AG08395 (cell line): Measurements from ENCODE around the gene TMED10.
"Not testable (repeated sequence)": the region's sequence is repeated elsewhere in the genome, so short reads cannot be mapped to it uniquely, and the experiment has no call there.

ENCODE experiments used
- DNase-seq: peaks from one replicate; pipeline ENCODE4 v3.0.0; 2012; ENCODE audit warnings: mixed read lengths, low spot score

TMED10 gene

DNA sequence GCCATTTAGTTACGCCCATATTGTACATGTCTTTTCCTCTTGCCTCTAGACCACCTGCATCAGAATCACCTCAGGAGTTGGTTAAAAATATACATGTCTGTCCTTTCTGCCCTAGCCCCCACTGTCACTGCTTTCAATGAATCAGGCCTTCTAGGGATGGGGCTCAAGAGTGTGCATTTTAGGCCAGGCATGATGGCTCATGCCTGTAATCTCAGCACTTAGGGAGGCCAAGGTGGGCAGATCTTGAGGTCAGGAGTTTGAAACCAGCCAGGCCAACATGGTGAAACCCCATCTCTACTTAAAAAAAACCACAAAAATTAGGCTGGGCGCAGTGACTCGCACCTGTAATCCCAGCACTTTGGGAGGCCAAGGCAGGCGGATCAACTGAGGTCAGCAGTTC lies 13.6 kb upstream of the TMED10 start:
- no peak for DNase-seq

DNA sequence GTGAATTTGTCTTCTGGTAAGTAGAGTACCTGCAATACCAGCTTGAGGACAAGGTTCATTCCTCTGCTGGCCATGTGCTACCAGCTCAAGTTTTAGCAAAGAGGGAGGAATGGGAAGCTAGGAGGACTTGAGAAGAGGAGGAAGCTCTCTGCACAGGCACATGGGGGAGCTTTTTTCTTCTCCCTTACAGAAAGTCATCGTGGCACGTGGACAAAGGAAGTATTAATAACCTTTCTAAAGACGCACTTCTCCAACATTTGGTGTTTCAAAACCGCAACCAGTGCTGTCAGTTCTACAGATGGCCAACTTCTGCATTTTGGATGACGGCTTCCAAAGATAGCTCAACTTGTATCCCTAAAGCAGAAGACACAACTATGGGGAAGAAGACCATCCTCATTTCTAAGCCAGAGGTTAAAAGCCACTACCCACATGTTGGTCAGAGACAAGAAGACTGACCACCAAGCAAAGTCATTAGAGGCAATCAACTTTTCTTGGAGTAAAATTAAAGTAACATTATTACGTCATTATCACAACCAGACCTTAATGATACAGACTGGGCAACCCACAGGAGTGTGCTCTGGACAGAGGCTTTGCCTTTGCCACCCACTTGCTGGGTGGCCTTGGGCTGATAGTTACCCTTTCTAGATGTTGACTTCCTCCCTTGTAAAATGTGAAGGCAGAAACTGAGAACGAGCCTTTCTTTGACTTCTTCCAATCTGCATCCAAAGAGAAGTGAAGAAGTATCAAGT lies 12.3 kb upstream of the TMED10 start:
- DNase-seq: no peak

DNA sequence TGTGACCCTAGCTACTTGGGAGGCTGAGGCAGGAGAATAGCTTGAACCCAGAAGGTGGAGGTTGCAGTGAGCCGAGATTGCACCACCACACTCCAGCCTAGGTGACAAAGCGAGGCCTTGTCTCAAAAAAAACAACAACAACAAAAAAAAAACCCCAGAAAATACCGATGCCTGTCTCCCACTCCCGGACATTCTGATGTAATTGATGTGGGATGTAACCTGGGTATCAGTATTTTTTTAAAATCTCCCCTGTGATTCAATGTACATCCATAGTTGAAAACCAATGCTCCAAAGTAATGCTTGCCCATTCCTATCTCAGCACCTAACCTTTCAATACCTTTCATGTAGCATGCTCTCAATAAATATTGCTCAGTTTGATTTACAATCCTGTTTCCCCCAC lies 11.7 kb upstream of the TMED10 start:
- no peak for DNase-seq

DNA sequence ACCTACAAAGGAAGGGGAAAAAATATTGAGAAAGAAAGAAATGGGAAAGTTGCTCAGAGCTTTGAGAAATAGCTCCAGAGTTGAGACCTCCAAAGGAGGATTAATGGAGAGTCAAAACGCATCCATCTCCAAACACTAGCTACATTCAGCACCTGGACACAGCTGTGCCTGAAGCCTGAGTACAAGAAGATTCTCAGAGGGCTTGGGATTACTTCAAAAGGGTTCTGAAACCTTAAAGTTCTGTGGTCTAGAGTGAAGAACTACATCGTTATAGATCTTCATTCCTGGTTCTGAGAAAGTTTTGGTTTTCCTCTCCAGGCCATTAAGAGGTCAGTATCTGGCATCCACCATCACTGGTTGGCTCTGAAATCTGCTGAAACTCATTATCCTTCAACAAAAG lies 10.5 kb upstream of the TMED10 start:
- DNase-seq: no peak

DNA sequence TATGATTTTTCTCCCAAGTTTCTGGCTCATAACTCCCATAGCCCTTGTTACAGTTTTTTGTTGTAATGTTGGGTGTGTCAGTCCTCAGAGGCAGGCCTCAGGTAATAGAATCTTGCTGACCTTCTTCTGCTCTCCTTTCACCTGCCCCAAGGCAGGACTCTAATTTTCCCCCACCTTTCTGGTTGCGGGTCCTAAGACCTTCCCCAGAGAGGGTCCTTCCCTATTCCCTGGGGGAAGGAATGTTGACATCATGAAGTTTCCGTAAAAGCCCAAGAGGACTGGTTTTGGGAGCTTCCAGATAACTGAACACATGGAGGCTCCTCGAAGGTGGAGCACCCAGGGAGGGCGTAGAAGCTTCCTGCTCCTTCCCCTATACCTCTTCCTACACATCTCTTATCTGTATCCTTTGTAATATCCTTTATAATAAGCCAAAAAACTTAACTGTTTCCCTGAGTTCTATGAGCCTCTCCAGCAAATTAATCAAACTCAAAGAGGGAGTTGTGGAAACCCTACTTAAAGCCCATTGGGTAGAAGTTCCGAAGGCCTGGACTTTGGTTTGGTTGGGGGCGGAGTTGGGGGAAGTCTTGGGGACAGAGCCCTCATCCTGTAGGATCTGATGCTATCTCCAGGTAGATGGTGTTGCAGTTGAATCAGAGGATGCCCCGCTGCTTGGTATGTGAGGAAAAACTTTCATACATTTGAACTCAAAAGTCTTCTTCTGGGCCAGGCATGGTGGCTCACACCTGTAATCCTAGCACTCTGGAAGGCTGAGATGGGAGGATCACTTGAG lies 9.0 kb upstream of the TMED10 start:
- no peak for DNase-seq

DNA sequence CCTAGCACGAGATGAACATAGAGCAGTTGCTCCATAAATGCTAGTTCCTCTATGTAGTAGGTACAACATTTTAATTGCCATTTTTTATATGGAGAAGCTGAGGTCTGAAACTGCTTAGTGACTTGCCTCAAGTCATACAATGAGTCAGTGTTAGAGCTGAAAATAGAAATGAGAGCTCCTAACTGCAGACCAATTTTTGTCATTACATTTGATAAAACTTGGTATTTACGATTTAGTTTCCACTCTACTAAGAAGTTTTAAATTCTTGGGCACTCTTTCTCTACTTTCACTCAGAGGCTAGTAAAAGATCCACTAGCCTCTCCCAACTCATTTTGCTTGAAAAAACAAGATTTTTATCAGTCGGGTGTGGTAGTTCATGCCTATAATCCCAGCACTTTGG lies 8.1 kb upstream of the TMED10 start:
- DNase-seq: peak; percentile 57

DNA sequence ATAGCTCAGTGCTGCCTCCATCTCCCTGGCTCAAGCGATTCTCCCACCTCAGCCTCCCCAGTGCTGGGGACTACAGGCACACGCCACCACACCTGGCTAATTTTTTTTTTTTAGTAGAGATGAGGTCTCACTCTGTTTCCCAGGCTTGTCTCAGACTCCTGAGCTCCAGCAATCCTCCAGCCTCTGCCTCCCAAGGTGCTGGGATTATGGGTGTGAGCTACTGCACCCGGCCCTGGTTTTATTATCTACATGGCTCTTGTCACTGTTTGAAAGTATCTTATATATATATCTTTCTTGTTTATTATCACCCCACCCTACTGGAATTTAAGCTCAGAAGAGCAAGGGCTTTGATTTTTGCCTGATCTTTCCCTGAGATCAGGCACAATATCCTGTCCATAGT lies 7.6 kb upstream of the TMED10 start:
- DNase-seq: no peak

DNA sequence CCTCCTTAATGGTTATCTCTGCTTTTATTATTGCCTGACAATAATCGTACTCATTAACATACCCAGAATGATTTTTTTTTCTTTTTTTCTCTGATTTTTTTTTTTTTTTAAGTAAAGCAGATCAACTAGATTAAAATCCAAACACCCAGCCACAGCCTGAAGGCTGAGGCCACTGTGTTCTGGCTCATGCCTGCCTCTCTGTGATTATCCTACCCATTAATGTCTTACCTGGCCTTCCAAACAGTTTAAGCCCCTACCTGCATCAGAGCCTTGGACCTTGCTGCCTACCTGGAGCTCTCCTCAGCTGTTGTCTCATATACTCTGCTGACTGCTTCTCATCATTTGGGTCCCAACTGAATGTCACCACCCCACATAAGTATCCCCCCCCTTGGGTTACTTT lies 6.8 kb upstream of the TMED10 start:
- no peak for DNase-seq

DNA sequence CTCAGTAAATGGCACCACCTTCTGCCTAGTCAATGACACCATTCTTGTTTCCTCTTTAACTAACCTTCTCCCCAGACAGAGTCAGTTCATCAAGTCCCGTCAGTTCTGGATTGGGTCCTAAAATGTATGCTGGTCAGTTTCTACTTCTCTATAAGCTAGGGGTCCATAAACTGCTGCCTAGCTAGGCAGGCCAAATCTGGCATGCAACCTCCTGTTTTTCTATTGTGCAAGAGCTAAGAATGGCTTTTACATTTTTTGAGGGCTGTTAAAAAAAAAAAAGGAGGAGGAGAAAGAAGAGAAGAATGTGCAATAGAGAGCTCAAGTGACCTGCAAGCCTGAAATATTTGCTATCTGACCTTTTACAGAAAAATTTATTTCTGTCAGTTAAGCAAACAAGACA lies 6.4 kb upstream of the TMED10 start:
- DNase-seq: peak; percentile 60

DNA sequence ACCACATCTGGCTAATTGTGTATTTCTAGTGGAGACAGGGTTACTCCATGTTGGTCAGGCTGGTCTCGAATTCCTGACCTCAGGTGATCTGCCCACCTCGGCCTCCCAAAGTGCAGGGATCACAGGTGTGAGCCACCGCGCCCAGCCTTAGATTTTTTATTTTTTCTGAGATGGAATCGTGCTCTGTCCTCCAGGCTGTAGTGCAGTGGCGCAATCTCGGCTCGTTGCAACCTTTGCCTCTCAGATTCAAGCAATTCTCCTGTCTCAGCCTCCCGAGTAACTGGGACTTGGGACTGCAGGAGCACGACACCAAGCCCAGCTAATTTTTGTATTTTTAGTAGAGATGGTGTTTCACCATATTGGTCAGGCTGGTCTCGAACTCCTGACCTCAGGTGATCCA lies 5.8 kb upstream of the TMED10 start:
- not testable (repeated sequence) for DNase-seq

DNA sequence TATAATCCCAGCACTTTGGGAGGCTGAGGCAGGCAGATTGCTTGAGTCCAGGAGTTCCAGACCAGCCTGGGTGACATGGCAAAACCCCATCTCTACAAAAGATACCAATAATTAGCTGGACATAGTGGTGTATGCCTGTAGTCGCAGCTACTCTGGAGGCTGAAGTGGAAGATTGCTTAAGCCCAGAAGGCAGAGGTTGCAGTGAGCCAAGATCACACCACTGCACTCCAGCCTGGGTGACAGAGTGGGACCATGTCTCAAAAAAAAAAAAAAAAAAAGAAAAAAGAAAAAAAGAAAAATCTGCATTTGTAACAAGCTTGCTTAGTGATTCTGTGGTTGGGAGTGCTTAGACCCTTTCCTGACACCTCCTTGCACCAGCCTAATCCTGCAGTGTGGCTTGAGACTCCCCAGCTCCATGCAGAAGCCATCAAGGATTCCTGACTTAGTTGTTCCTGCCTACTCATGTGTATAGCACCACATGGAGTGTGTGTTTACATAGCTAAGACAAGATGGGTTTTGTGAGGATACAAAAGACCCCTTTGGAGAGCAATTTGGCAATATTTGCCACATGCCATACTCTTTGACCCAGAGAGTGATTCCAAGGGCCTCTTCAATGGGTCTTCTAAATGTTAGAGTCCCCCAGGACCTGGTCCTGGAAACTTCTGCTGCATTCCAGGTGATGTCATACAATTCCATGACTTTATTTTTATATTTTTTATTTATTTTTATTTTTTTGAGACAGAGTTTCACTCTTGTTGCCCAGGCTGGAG lies 5.1 kb upstream of the TMED10 start:
- no peak for DNase-seq

DNA sequence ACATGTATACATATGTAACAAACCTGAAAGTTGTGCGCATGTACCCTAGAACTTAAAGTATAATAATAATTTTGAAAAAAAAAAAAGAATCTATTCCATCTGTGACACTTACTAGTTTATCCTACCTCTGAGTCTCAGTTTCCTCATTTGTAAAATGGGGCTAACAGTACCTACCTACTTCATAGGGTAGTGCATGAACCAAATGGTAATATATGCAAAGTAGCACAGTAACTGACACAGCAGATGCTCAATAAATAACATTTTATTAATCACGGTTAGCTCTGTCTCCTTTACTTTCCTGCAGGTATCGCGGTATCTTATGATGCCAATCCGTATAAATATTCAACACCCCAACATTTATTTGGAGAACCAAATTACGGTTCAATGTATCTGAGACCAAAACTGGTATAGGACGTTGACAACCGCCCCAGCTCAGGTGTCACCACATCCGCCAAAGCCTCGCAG lies 703 bp downstream of the TMED10 start:
- DNase-seq: no peak

DNA sequence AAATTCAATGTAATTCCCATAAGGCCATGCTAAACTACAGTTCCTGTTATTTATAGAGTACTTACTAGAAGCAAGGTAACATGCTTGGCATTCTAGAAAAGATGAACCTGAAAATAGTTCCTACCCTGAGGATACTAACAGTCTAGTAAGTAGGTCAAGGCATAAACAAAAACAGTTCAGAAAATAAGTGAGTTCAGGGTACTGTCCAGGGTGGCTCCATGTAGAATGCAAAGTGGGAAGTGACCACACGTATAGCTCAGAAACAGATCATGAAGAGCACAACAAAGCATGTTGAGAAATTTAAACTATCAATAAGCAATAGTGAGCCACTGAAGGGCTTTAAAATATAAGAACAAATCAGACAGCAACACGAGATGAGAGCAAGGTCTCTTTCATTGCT lies 2.3 kb downstream of the TMED10 start:
- no peak for DNase-seq

DNA sequence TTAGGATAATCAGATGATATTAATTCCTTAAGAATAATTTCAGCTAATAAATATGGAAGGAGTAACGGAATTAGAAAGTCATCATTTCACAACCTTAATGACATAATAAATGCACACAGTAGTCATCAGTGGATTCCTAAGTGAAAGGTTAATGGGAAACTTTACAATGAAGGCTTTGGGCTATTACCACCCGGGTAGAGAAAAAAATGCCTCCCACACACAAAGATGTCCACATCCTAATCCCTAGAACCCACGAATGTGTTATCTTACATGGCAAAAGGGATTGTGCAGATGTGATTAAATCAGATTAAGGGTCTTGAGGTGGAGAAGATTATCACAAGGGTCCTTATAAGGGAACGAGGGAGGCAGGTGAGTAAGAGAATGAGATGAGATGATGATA lies 5.6 kb downstream of the TMED10 start:
- DNase-seq: no peak

DNA sequence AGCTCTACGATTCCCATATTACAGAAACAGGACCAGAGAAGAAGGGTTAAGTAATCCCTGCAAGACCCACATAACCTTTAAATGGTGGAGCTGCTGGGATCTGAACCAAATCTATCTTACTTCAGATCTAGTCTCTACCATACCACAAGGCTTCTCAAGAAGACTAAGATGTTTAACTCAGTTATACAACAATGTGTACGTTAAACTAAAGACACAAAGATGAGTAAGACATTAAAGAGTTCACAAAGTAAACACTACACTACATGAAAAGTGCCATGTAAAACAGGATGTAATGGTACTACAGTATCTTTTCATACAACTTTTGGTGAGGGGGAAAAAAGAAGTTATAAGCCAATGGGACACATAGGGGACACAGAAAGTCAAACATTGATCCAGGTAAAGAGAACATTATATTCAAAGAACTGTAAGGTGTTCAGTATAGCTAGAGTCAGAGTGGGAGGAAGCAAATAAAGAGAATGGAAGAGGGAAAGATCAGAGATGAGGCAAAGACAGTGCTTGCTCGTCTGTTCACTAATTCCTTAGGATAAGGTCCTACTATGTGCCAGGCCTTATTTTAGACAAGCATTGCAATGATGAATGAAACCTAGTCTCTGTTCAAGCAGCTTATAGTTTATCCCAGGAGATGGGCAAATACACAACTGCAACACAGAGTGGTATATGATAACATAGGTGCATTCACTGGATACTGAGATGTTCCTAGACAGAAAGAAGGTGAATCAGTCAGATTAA lies 7.7 kb downstream of the TMED10 start:
- no peak for DNase-seq

DNA sequence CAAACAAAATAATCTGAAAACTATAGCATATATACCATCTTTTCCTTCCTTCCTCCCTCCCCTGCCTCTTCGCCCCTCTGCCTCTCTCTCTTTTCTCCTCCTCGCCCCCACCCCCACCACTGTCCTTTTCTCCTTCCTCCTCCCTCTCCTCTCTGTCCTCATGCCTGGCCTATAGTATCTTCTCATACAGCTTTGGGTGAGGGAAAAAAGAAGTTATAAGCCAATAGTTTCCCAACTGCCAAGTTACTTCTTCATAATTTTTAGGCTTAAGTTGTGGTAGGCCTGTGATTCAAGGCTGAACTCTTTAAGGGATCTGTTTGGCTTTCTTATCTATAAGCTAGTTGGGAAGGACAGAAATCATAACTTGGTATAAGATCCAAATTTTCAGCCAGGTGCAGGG lies 9.1 kb downstream of the TMED10 start:
- DNase-seq: no peak

DNA sequence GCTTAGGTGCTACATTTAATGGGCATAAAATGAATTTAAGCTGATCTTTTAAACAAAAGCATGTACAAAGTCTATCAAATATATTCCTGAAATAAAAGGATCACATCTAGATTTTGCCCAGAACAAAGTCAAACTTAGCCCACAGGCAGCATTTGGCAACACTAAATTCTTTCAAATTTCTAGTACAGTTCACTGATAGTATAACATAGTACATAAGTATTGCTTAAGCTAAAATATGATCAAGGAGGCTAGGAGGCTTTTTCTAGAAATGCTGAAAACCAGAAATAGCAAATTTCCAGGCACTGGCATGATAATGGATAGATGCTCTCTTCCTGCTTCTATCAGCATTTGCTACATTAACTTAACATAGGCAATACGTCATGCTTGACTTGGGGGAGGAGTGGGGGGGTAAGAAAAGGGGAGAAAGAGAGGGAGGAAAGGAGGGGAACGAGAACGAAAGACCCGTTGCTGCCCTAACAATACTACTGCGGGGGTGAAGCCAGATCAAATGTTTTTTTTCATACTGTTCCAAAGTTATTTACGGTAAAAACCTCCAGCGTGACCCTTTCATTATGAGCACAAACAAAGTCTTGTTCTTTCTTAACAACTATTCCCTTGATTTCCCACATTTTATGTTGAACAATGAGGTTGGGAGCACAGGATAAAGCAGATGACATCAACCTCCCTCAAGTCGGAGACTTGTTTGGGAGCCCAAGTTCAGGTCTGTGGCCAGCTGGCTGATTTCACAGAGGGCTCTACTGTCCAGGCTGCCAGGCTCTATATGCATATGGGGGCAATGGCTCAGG lies 10.6 kb downstream of the TMED10 start:
- DNase-seq: no peak

DNA sequence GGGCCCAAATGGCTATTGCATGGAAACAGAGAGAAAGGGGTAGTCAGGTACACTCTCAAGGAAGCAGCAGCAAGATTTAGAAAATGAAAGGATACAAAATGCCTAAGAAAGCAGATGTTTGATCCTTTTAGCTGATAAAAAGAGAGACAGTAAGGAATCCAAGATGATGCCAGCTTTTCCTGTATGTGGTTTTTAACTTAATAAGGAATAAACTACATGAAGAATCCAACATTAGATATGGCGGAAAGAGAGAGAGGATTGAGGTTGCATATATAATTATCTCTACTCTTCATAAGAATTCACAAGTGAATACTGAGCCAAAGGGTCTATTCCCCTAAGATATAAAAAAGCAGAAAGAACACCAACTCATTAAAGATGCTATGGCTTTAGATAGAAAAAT lies 11.6 kb downstream of the TMED10 start:
- DNase-seq: no peak

DNA sequence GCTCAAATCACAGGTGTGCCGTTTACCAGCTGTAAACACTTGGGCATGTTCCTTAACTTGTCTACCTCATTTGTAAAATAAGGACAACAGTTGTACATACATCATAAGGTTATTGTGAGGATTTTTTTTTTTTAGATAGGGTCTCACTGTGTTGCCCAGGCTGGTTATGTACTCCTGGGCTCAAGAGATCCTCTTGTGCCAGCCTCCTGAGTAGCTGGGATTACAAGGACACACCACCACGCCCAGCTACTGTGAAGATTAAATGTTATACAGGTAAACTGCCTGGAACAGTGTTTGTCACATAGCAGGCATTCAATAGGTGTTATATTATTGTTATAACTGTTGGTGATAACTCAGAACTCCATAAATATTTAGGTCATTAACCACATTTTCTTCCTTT lies 12.7 kb downstream of the TMED10 start:
- DNase-seq: no peak

DNA sequence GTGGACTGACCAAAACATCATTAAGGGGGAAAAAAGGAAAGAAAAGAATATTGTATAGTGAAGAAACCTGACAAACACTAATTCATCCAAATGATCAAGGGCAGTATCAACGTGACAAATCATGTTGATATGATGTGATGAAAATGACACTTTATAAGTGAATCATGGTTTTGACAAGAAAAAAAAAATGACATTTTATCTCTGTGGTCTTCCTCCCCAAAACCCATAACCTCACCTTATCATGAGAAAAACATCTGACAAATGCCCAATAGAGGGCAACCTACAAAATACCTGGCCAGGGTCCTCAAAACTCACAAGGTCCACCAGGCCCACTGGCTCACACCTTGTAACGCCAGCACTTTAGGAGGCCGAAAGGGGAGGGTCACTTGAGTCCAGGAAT lies 13.8 kb downstream of the TMED10 start:
- DNase-seq: no peak
